HG03558 (cell line): ENCODE measurements around the gene C3orf33.

Source experiments
- ATAC-seq: cut with Tn5 transposase; IDR thresholded peaks from one replicate; pipeline ENCODE4 v1.9.1; 2021; ENCODE audit warnings: moderate number of reproducible peaks; ENCODE audit not compliant: unreplicated experiment; ENCODE audit errors: extremely low read depth

C3orf33 gene

DNA sequence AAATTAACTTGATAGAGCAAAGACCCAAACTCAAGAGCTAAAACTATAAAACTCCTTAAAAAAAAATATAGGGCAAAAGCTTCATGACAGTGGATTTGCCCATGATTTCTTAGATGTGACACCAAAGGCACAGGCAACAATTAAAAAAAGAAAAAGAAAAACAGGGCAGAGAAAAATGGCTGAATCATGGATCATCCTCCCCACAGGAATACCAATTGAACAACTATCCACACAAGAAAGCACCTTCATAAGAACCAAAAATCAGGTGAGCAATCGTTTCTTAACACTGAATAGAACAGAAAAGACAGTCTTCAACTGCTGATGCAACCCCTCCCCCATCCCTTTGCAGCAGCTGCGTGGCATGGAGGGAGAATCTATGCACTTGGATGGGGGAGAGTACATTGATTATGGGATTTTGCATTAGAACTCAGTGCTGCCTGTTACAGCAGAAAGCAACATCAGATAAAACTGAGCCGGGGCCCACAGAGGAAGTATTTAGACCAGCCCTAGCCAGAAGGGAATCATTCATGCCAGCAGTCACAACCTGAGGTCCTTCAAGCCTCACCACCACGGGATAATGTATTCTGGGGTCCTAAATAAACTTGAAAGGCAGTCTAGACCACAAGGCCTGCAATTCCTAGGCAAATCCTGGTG lies 15.7 kb downstream of the C3orf33 start:
- no peak for ATAC-seq

DNA sequence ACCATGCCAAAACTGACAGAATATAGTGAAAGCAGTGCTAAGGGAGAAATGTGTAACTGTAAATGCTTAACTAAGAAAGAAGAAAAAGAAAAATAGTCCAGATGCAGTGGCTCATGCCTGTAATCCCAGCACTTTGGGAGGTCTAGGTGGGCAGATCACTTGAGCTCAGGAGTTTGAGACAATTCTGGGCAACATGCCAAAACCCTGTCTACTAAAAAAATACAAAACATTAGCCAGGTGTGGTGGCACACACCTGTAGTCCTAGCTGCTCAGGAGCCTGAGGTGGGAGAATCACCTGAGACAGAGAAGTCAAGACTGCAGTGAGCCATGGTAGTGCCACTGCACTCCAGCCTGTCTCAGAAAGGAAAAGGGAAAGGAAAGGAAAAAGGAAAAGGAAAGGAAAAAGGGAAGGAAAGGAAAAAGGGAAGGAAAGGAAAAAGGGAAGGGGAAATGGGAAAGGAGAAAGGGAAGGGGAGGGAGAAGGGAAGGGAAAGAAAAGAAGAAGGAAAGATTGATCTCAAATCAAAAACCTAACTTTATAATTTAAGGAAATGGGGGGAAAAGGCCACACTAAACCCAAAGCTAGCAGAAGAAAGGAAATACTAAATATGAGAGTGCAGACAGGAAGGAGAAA lies 20.3 kb downstream of the C3orf33 start:
- ATAC-seq, result no peak

DNA sequence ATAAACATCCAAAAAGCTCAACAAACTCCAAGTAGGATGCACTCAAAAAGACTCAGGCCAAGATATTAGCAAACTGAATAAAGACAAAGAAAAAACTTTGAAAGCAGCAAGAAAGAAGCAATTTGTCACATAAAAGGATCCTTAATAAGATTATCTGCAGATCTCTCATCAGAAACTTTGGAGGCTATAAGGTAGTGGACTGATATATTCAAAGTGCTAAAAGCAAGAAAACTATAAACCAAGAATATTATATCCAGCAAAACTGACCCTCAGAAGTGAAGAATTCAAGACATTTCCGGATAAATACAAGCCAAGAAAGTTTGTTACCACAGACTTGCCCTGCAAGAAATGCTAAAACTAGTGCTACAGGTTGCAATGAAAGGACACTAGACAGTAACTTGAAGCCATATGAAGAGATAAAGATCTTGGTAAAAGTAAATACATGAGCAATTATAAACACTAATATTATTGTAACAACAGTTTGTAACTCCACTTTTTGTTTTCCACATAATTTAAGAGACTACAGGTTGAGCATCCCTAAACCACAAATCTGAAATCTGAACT lies 23.6 kb downstream of the C3orf33 start:
- no peak for ATAC-seq

DNA sequence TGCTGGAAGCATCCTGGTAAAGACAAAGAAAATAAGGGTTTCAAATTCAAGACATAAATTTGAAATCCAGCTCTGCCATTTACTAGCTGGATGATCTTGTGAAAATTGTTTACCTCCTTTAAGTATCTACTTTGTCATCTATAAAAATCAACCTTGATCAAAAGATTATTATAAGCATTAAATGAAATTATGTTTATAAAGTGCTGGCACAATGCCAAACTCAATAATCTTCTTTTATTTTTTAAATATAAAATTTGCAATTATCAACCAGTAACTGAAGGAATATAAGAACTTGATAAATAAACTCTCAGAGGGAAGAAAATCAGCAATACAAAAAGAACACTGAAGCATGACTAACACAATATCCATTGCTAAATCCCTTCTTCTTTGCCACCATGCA lies 25.8 kb downstream of the C3orf33 start:
- ATAC-seq, result no peak

- no peak for ATAC-seq
Measured at GRCh38 chr3:155778462-155778861, 27.6 kb downstream of the C3orf33 start.

GRCh38 chr3:155772801-155773200 lies 33.3 kb downstream of the C3orf33 start:
- ATAC-seq, result no peak

DNA sequence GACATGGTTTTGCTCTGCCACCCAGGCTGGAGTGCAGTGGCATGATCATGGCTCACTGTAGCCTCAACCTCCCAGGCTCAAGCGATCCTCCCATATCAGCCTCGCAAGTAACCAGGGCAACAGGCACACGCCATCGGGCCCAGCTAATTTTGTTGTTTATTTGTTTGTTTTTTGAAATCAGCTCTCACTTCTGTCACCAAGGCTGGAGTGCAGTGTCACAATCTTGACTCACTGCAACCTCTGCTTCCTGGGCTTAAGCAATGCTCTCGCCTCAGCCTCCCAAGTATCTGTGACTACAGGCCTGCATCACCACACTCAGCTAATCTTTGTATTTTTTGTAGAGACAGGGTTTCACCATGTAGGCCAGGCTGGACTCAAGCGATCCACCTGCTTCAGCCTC lies 35.0 kb downstream of the C3orf33 start:
- ATAC-seq, result no peak

- ATAC-seq, result no peak
Measured at GRCh38 chr3:155766206-155766605, 39.9 kb downstream of the C3orf33 start.

DNA sequence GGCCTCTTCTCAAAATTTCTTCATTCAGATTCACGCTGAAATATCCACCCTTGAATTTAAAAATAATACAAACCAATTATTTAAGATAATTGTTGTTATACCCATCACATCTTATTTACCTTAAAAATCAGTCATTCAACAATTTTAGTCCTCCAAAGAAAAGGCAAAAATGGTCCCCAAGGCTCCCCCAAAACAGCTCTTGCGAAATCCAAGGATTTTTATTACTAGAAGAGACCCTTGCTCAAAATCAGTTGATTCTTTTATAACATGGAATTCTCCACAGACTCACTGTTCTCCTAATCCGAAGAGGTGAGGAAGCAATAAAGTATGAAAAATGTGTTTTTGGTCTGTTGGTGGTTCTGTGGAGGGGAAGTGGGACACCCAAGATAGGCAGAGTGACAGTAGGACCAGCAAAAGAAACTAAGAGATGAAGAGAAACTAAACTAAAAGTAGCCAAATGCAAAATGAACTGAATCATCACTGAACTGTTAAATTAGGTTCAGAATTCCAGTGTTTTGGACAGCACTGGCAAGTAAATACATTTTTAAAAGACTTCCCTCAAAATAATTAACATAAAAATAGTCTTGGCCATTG lies 42.1 kb downstream of the C3orf33 start:
- ATAC-seq, result no peak

DNA sequence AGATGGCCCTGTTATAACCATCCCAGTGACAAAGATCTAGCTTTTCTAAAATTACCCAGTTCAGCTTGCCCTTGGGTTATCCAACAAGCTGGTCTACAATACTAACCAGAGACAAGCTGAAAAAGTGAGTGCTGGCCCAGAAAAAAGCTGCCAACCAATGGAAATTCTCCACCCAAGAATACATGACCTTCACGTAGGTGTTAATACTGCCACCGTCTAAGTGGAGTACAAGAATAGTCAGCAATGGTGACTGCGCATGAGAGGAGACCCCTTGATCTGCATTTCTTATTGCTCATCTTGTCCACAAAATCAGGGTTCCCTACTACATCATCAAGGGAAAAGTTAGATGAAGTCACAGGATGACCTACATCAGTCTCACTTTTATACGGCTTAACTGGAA lies 45.4 kb downstream of the C3orf33 start:
- ATAC-seq, result no peak

GRCh38 chr3:155757577-155757976 lies 48.5 kb downstream of the C3orf33 start:
- no peak for ATAC-seq

- no peak for ATAC-seq
Measured at GRCh38 chr3:155753038-155753639, 52.9 kb downstream of the C3orf33 start.

GRCh38 chr3:155748611-155749365 lies 57.3 kb downstream of the C3orf33 start:
- ATAC-seq, result no peak

- no peak for ATAC-seq
Measured at GRCh38 chr3:155747946-155748290, 58.2 kb downstream of the C3orf33 start.

- ATAC-seq, result no peak
Measured at GRCh38 chr3:155747286-155747945, 58.7 kb downstream of the C3orf33 start.

- no peak for ATAC-seq
Measured at GRCh38 chr3:155746703-155747102, 59.4 kb downstream of the C3orf33 start.

GRCh38 chr3:155745795-155746550 lies 60.1 kb downstream of the C3orf33 start:
- no peak for ATAC-seq

DNA sequence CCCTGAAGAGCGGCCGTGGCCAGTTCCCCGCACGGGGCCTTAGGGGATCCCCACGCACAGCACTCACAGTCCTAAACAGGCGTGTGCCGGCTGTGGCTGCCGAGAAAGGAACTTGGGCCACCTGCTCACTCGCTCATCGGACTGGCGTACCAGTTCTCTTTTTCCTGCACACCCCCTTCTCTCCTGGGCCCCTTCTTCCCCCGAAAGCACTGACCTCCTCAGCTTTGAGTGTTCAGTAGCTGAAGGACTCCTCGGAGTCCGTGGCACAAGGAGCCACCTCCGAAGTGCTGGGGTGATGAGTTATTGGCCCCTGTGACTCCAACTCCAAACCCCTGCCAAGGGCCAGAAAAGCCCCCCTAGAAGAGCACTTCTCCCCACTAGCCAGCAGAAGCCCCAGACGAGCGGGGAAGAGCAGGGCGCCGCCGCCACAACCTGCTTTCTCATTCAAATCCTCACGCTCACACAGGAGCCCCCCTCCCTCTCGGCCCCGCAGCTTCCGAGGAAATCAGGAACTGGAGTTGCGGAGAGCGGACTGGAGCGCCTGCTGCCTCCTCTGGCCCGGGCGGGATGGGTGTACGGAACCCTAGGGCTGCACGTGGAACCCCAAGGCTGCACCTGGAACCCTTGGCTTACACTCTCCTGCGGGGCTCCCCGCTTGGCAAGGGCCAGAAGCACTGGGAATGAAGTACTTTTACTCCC lies 61.3 kb downstream of the C3orf33 start, which contains the start of gene PLCH1:
Gene PLCH1, minus strand, starts transcription at position 446 of the 699 bp plus-strand sequence. CDS start 40,847 bp downstream, outside the sequence.
- peak; percentile 39 for ATAC-seq
